H9 (cell line): ENCODE results near the gene DAPK2. TPM values are rescaled to one million over a fixed set of nuclear protein-coding genes. Genes with fewer than 3 reads are reported as not detected.

Experiments
- DNase-seq: peaks from one replicate; pipeline ENCODE4 v3.0.0-alpha.2; 2017
- H2AFZ ChIP-seq: one replicate; pipeline ENCODE4 v1.6.1; 2013; ENCODE audit warnings: mild to moderate bottlenecking, low read length, control low read depth, moderate library complexity
- H2AK5ac ChIP-seq: 2 replicates; pipeline ENCODE4 v1.6.1; 2013; ENCODE audit warnings: low read length, control low read depth, mixed read lengths; ENCODE audit not compliant: insufficient read length
- H2BK120ac ChIP-seq: one replicate; pipeline ENCODE4 v1.6.1; 2013; ENCODE audit warnings: low read depth, mild to moderate bottlenecking, low read length, control low read depth, inconsistent platforms; ENCODE audit not compliant: poor library complexity, severe bottlenecking
- H2BK12ac ChIP-seq: 2 replicates; pipeline ENCODE4 v1.6.1; 2013; ENCODE audit warnings: low read length, control low read depth, mixed read lengths, low read depth; ENCODE audit not compliant: insufficient read length
- H2BK15ac ChIP-seq: 2 replicates; pipeline ENCODE4 v1.6.1; 2013; ENCODE audit warnings: low read depth, low read length, control low read depth
- H2BK20ac ChIP-seq: one replicate; pipeline ENCODE4 v1.6.1; 2013; ENCODE audit warnings: low read depth, mild to moderate bottlenecking, low read length, control low read depth, inconsistent platforms; ENCODE audit not compliant: poor library complexity, severe bottlenecking
- H2BK5ac ChIP-seq: 2 replicates; pipeline ENCODE4 v1.6.1; 2013; ENCODE audit warnings: low read length, control low read depth, mixed read lengths; ENCODE audit not compliant: insufficient read length
- H3K14ac ChIP-seq: 2 replicates; pipeline ENCODE4 v1.6.1; 2013; ENCODE audit warnings: low read length, control low read depth; ENCODE audit not compliant: insufficient read depth
- H3K18ac ChIP-seq: 2 replicates; pipeline ENCODE4 v1.6.1; 2013; ENCODE audit warnings: low read depth, mild to moderate bottlenecking, mixed read lengths, low read length, control low read depth; ENCODE audit not compliant: insufficient read length
- H3K23ac ChIP-seq: 2 replicates; pipeline ENCODE4 v1.6.1; 2013; ENCODE audit warnings: low read length, control low read depth, mixed read lengths, low read depth; ENCODE audit not compliant: insufficient read length
- H3K23me2 ChIP-seq: 2 replicates; pipeline ENCODE4 v1.6.1; 2013; ENCODE audit warnings: low read depth, mild to moderate bottlenecking, mixed read lengths, low read length, control low read depth; ENCODE audit not compliant: insufficient read length, poor library complexity, severe bottlenecking
- H3K27ac ChIP-seq: 2 replicates; pipeline ENCODE4 v1.5.1; 2013; ENCODE audit warnings: low read length, control low read depth, mixed read lengths, low read depth; ENCODE audit not compliant: insufficient read length
- H3K27me3 ChIP-seq: 2 replicates; pipeline ENCODE4 v1.6.1; 2013; ENCODE audit warnings: low read length, control low read depth, inconsistent platforms; ENCODE audit not compliant: insufficient read depth
- H3K4ac ChIP-seq: 2 replicates; pipeline ENCODE4 v1.6.1; 2013; ENCODE audit warnings: low read depth, mild to moderate bottlenecking, control low read depth, inconsistent platforms, low read length, moderate library complexity
- H3K4me1 ChIP-seq: 2 replicates; pipeline ENCODE4 v1.6.1; 2013; ENCODE audit warnings: low read length, control low read depth, inconsistent platforms; ENCODE audit not compliant: insufficient read depth
- H3K4me2 ChIP-seq: 2 replicates; pipeline ENCODE4 v1.6.1; 2013; ENCODE audit warnings: low read length, control low read depth, mixed read lengths; ENCODE audit not compliant: insufficient read length, insufficient read depth
- H3K56ac ChIP-seq: 2 replicates; pipeline ENCODE4 v1.6.1; 2013; ENCODE audit warnings: low read depth, mild to moderate bottlenecking, mixed read lengths, low read length, control low read depth; ENCODE audit not compliant: insufficient read length
- H3K79me1 ChIP-seq: 2 replicates; pipeline ENCODE4 v1.6.1; 2013; ENCODE audit warnings: low read depth, mild to moderate bottlenecking, moderate library complexity, low read length, control low read depth, inconsistent platforms; ENCODE audit not compliant: insufficient read depth, poor library complexity, severe bottlenecking
- H3K79me2 ChIP-seq: 2 replicates; pipeline ENCODE4 v1.6.1; 2013; ENCODE audit warnings: low read length, control low read depth, inconsistent platforms; ENCODE audit not compliant: insufficient read depth
- H3K9ac ChIP-seq: 2 replicates; pipeline ENCODE4 v1.6.1; 2013; ENCODE audit warnings: low read length, control low read depth, mixed read lengths; ENCODE audit not compliant: insufficient read length; ENCODE audit errors: extremely low read depth
- H3K9me3 ChIP-seq: one replicate; pipeline ENCODE4 v1.6.1; 2013; ENCODE audit warnings: low read depth, low read length, inconsistent platforms; ENCODE audit not compliant: control insufficient read depth
- H3T11ph ChIP-seq: one replicate; pipeline ENCODE4 v1.6.1; 2013; ENCODE audit warnings: mild to moderate bottlenecking, low read length, control low read depth, inconsistent platforms
- H4K20me1 ChIP-seq: one replicate; pipeline ENCODE4 v1.6.1; 2013; ENCODE audit not compliant: control insufficient read depth, insufficient read length, insufficient read depth
- H4K5ac ChIP-seq: 2 replicates; pipeline ENCODE4 v1.6.1; 2013; ENCODE audit warnings: low read depth, mild to moderate bottlenecking, mixed read lengths, low read length, control low read depth; ENCODE audit not compliant: insufficient read length
- H4K8ac ChIP-seq: replicated peaks from 2 replicates; pipeline ENCODE4 v1.6.1; 2013; ENCODE audit warnings: low read length, control low read depth, mixed read lengths, low read depth; ENCODE audit not compliant: insufficient read length
- H4K91ac ChIP-seq: 2 replicates; pipeline ENCODE4 v1.6.1; 2013; ENCODE audit warnings: low read depth, mild to moderate bottlenecking, moderate library complexity, mixed read lengths, low read length, control low read depth; ENCODE audit not compliant: insufficient read length
- H3K27ac Mint-ChIP-seq, 3 experiments: 2 replicates in 2 of 3; 3 replicates in 1 of 3; pipeline ENCODE4 v1.8.0; 2020 to 2021; ENCODE audit warnings: mixed read lengths in 3 of 3, mild to moderate bottlenecking in 1 of 3, moderate library complexity in 1 of 3
- H3K27me3 Mint-ChIP-seq: 2 replicates; pipeline ENCODE4 v1.8.0; 2021; ENCODE audit warnings: low read depth, mild to moderate bottlenecking, moderate library complexity, mixed read lengths
- H3K36me3 Mint-ChIP-seq, 3 experiments: 2 replicates in 2 of 3; 3 replicates in 1 of 3; pipeline ENCODE4 v1.8.0; 2020 to 2021; ENCODE audit warnings: low read depth in 3 of 3, mixed read lengths in 3 of 3; ENCODE audit not compliant: insufficient read depth in 1 of 3
- H3K4me1 Mint-ChIP-seq, 2 experiments: 2 replicates each; pipeline ENCODE4 v1.8.0; 2020; ENCODE audit warnings: mixed read lengths in 2 of 2
- H3K4me3 Mint-ChIP-seq, 2 experiments: 2 replicates in 1 of 2; 3 replicates in 1 of 2; pipeline ENCODE4 v1.8.0; 2020 to 2021; ENCODE audit warnings: mild to moderate bottlenecking in 2 of 2, mixed read lengths in 2 of 2, moderate library complexity in 1 of 2
- H3K9me3 Mint-ChIP-seq, 2 experiments: 2 replicates in 1 of 2; 3 replicates in 1 of 2; pipeline ENCODE4 v1.8.0; 2020; ENCODE audit warnings: mild to moderate bottlenecking in 2 of 2, mixed read lengths in 2 of 2, moderate library complexity in 1 of 2
- WGBS: extraction: QIAGEN DNeasy Blood & Tissue Kit; methylation state at CpG from one replicate; pipeline ENCODE4 v1.1.7; 2013; ENCODE audit warnings: missing lambda C conversion rate, low lambda C conversion rate, mixed read lengths; ENCODE audit not compliant: insufficient read length; ENCODE audit errors: extremely low coverage; 5-methylcytosine and 5-hydroxymethylcytosine counted together
- total RNA-seq: library from RNA; stranded (reverse); gene quantifications from 2 replicates; pipeline ENCODE4 v1.2.1, GENCODE V29; 2021
- TF ChIP-seq, protein P1 (sequence below): fragments of 200-600 bp; sonication (generic); conservative IDR thresholded peaks from 3 replicates; pipeline ENCODE4 v1.8.0; 2021; ENCODE audit warnings: antibody characterized with exemption, mild to moderate bottlenecking

Gene DAPK2
- total RNA-seq, 1 experiment from 2014 or later, result 3.5 TPM

DNA sequence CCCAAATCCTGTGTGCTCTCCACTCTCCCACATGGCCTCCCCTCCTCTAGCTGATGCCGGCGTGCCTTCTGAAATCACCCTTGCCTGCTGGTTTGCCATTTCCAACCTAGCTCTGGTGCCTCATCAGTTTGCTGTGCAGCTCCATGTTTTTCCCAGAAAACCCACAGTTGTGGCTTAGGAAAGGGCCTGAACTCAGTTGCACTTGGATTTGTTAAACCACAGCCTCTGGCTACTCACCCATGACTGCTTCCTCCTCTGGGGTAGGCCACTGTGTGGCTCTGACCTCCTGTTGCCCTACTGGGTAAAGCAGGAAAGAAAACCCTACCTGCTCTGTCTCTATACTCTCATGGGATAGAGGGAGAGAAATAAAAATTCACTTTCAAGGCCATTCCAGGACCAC is 97.3 kb downstream of the DAPK2 start:
- Histone ChIP-seq H3K18ac (no peak overlapping the region), H3K27ac (no peak overlapping the region), H4K91ac (no peak overlapping the region), H3K79me1 (no peaks in the 10 kb centered on the region), H3K27me3 (no peaks in the 10 kb centered on the region), H3K9me3 (no peaks in the 10 kb centered on the region), H2AK5ac (no peak overlapping the region), H2BK120ac (no peak overlapping the region), H3K56ac (no peak overlapping the region), H3K14ac (no peak overlapping the region), H2BK15ac (no peak overlapping the region), H2BK20ac (no peak overlapping the region), H4K8ac (no peak overlapping the region), H4K20me1 (no peaks in the 10 kb centered on the region), H3K23ac (no peak overlapping the region), H2BK5ac (no peak overlapping the region), H4K5ac (no peak overlapping the region), H3T11ph (no peak overlapping the region), H3K4me1 (no peaks in the 10 kb centered on the region), H2BK12ac (no peak overlapping the region), H3K23me2 (no peaks in the 10 kb centered on the region), H3K4ac (no peak overlapping the region), H3K4me2 (no peak overlapping the region), H3K79me2 (no peaks in the 10 kb centered on the region; the same call in 1 of the 2 replicates), H3K9ac (no peak overlapping the region), H2AFZ (no peak overlapping the region)
- no CpG with 5 or more reads among the region's 2 CpGs for WGBS
- no peak overlapping the region for H3K27ac Mint-ChIP-seq
- H3K27me3 Mint-ChIP-seq, result no peaks in the 10 kb centered on the region; the same call in 1 of the 2 replicates
- peaks cover 4 to 10% of the 10 kb centered on the region in 2 experiments for H3K4me1 Mint-ChIP-seq
- H3K36me3 Mint-ChIP-seq, result no peaks in the 10 kb centered on the region
- H3K9me3 Mint-ChIP-seq, result no peaks in the 10 kb centered on the region; a peak in 1 of 5 replicates
- TF ChIP-seq, protein P1, sequence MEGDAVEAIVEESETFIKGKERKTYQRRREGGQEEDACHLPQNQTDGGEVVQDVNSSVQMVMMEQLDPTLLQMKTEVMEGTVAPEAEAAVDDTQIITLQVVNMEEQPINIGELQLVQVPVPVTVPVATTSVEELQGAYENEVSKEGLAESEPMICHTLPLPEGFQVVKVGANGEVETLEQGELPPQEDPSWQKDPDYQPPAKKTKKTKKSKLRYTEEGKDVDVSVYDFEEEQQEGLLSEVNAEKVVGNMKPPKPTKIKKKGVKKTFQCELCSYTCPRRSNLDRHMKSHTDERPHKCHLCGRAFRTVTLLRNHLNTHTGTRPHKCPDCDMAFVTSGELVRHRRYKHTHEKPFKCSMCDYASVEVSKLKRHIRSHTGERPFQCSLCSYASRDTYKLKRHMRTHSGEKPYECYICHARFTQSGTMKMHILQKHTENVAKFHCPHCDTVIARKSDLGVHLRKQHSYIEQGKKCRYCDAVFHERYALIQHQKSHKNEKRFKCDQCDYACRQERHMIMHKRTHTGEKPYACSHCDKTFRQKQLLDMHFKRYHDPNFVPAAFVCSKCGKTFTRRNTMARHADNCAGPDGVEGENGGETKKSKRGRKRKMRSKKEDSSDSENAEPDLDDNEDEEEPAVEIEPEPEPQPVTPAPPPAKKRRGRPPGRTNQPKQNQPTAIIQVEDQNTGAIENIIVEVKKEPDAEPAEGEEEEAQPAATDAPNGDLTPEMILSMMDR, result no peak
- DNase-seq, result no peak
- no peak overlapping the region for H3K4me3 Mint-ChIP-seq
